Endothelial cell of umbilical vein (primary cell): Measurements from ENCODE around the gene CCN2. TPM values are rescaled to one million over a fixed set of nuclear protein-coding genes. Genes with fewer than 3 reads are reported as not detected.

Source experiments
- BruUV-seq: library from RNA; stranded (reverse); fragments of 400-500 nt; replicated peaks from 2 replicates; lab custom pipeline; 2021; lab: Mats Ljungman, UMichigan
- CTCF ChIA-PET: fragments of 300-600, 350-600 bp; sonication (Branson Sonifier 250); formaldehyde crosslinking; loops from one replicate; lab custom pipeline; 2021; ENCODE audit warnings: antibody characterized with exemption, inconsistent platforms; lab: Charles Lee
- POLR2A ChIA-PET: fragments of 300-600, 350-600 bp; sonication (Branson Sonifier 250); formaldehyde crosslinking; loops from one replicate; lab custom pipeline; 2021; ENCODE audit warnings: antibody characterized with exemption, inconsistent platforms; lab: Charles Lee
- DNase-seq: peaks from one replicate; pipeline ENCODE4 v3.0.0-alpha.2; 2011; ENCODE audit warnings: low read depth, low spot score
- FAIRE-seq: peaks from 2 replicates; lab custom pipeline; 2011; peaks lifted over from hg19 to GRCh38; lab: Jason Lieb, UNC
- H2AFZ ChIP-seq: 2 replicates; pipeline ENCODE4 v1.6.0; 2012; ENCODE audit warnings: low read depth, low read length, control low read depth, inconsistent platforms
- H3K27ac ChIP-seq: 2 replicates; pipeline ENCODE4 v1.5.1; 2011; ENCODE audit warnings: low read depth, mild to moderate bottlenecking, control low read depth, low read length, moderate library complexity; ENCODE audit not compliant: insufficient read depth
- H3K27me3 ChIP-seq, 2 experiments: 2 replicates each; pipeline versions ENCODE4 v1.6.0 to v1.6.1; 2011; ENCODE audit warnings: low read length in 2 of 2, mixed read lengths in 1 of 2; ENCODE audit not compliant: control insufficient read depth in 2 of 2, insufficient read depth in 2 of 2
- H3K36me3 ChIP-seq, 2 experiments: 2 replicates in 1 of 2; 3 replicates in 1 of 2; pipeline ENCODE4 v1.5.1; 2011; ENCODE audit warnings: low read length in 2 of 2, mild to moderate bottlenecking in 1 of 2, moderate library complexity in 1 of 2; ENCODE audit not compliant: control insufficient read depth in 2 of 2, insufficient read depth in 2 of 2; ENCODE audit errors: extremely low read depth in 1 of 2
- H3K4me1 ChIP-seq: 3 replicates; pipeline ENCODE4 v1.5.1; 2011; ENCODE audit warnings: mild to moderate bottlenecking, low read length; ENCODE audit not compliant: control insufficient read depth, insufficient read depth; ENCODE audit errors: extremely low read depth
- H3K4me2 ChIP-seq: 2 replicates; pipeline ENCODE4 v1.6.1; 2011; ENCODE audit warnings: low read length, control low read depth, mixed read lengths; ENCODE audit not compliant: insufficient read depth
- H3K4me3 ChIP-seq, 3 experiments: fragments of 200-600 bp in 1 of 3; sonication (generic), shearing (Covaris generic) in 1 of 3; replicated peaks in 1 of 3; 2 replicates each; pipeline ENCODE4 v1.5.1; 2011 to 2016; ENCODE audit warnings: control low read depth in 3 of 3, low read length in 3 of 3, mild to moderate bottlenecking in 2 of 3, inconsistent platforms in 1 of 3, low read depth in 1 of 3, moderate library complexity in 1 of 3; ENCODE audit not compliant: insufficient read depth in 1 of 3
- H3K79me2 ChIP-seq: 2 replicates; pipeline ENCODE4 v1.6.0; 2012; ENCODE audit warnings: low read length, inconsistent platforms; ENCODE audit not compliant: control insufficient read depth, insufficient read depth
- H3K9ac ChIP-seq: replicated peaks from 2 replicates; pipeline ENCODE3; 2011; ENCODE audit warnings: low read length, control low read depth; ENCODE audit not compliant: insufficient read depth; ENCODE audit errors: extremely low read depth
- H3K9me1 ChIP-seq: replicated peaks from 3 replicates; pipeline ENCODE4 v1.6.0; 2011; ENCODE audit warnings: mild to moderate bottlenecking, low read length; ENCODE audit not compliant: control insufficient read depth, insufficient read depth; ENCODE audit errors: extremely low read depth
- H3K9me3 ChIP-seq: replicated peaks from 2 replicates; pipeline ENCODE4 v1.5.1; 2012; ENCODE audit warnings: low read length, inconsistent platforms; ENCODE audit not compliant: control insufficient read depth, insufficient read depth
- H4K20me1 ChIP-seq: replicated peaks from 2 replicates; pipeline ENCODE3; 2011; ENCODE audit warnings: mild to moderate bottlenecking, low read length; ENCODE audit not compliant: control insufficient read depth, insufficient read depth; ENCODE audit errors: extremely low read depth
- CTCF ChIP-seq, 2 donors: IDR thresholded peaks; 1 replicate in 1 of 2; 2 replicates in 1 of 2; pipeline ENCODE4 v1.5.1; 2011; ENCODE audit warnings: low read length in 2 of 2, mild to moderate bottlenecking in 2 of 2, moderate library complexity in 2 of 2, control low read depth in 1 of 2, inconsistent platforms in 1 of 2, low read depth in 1 of 2; ENCODE audit not compliant: insufficient read depth in 1 of 2; ENCODE audit errors: extremely low read depth in 1 of 2
- EZH2 ChIP-seq: IDR thresholded peaks from 2 replicates; pipeline ENCODE4 v1.6.1; 2012; ENCODE audit warnings: borderline replicate concordance, low read depth, mild to moderate bottlenecking, moderate library complexity, low read length, inconsistent platforms; ENCODE audit not compliant: severe bottlenecking
- GATA2 ChIP-seq: IDR thresholded peaks from 2 replicates; pipeline ENCODE4 v1.7.0; 2011; ENCODE audit warnings: low read depth, mild to moderate bottlenecking, moderate library complexity, mixed read lengths, low read length; ENCODE audit not compliant: insufficient read length, insufficient read depth
- JUN ChIP-seq: IDR thresholded peaks from 2 replicates; pipeline ENCODE4 v1.6.1; 2011; ENCODE audit warnings: borderline replicate concordance, low read depth; ENCODE audit not compliant: insufficient read length, insufficient read depth
- MYC ChIP-seq: IDR thresholded peaks from one replicate; pipeline ENCODE4 v1.6.1; 2011; ENCODE audit warnings: mild to moderate bottlenecking, low read depth, low read length
- POLR2A ChIP-seq: IDR thresholded peaks from 2 replicates; pipeline ENCODE4 v1.6.1; 2012; ENCODE audit warnings: low read depth, mild to moderate bottlenecking, control low read depth, low read length
- POLR2AphosphoS5 ChIP-seq: IDR thresholded peaks from 2 replicates; pipeline ENCODE4 v1.6.1; 2012; ENCODE audit warnings: low read depth, mild to moderate bottlenecking, control low read depth, low read length, moderate library complexity; ENCODE audit not compliant: insufficient read depth
- dilution Hi-C: fragments of 300-500 bp; cut with MboI; formaldehyde crosslinking; loops from one replicate; pipeline ENCODE4 v1.15.0; 2019; ENCODE audit warnings: low sequenced_read_pairs; ENCODE audit not compliant: extremely low pct_ligation_motif_present
- intact Hi-C: fragments of 100-400 bp; cut with micrococcal nuclease; formaldehyde crosslinking; loops from one replicate; pipeline ENCODE4 v1.10.0; 2022
- polyA plus RNA-seq, 4 experiments: library from polyadenylated mRNA; depleted of rRNA in 3 of 4; stranded (reverse) in 3 of 4; unstranded in 1 of 4; fragments of >200 nt; gene quantifications; 2 replicates each; pipeline versions ENCODE4 v1.2.1 to v1.2.3, GENCODE V29; 2011 to 2012; ENCODE audit warnings: missing spikeins in 1 of 4
- total RNA-seq: library from RNA; stranded (reverse); gene quantifications from 2 replicates; pipeline ENCODE4 v1.2.3, GENCODE V29; 2021
- TF ChIP-seq, protein P1 (sequence below): IDR thresholded peaks from 2 replicates; pipeline ENCODE4 v1.6.1; 2011; ENCODE audit not compliant: insufficient read depth, insufficient read length

CCN2 gene
- total and polyA plus RNA-seq, 2 donors (not counting 3 experiments of a cell fraction or from before 2014, with no cell fraction given) = 1,926 to 2,488 TPM

GRCh38 chr6:131968656-131969055 lies 17.5 kb upstream of the CCN2 start:
- Histone ChIP-seq H2AFZ (no peak overlapping the region), H3K9ac (no peak overlapping the region), H3K79me2 (no peaks in the 10 kb centered on the region), H3K4me3 (no peak overlapping the region), H3K27me3 (no peaks in the 10 kb centered on the region), H3K36me3 (no peaks in the 10 kb centered on the region), H3K27ac (no peak overlapping the region), H3K4me2 (no peak overlapping the region), H3K4me1 (no peaks in the 10 kb centered on the region), H4K20me1 (no peaks in the 10 kb centered on the region), H3K9me1 (no peaks in the 10 kb centered on the region), H3K9me3 (no peaks in the 10 kb centered on the region)
- no TSS peak for BruUV-seq
- ChIA-PET POLR2A (no interaction called here), CTCF (no interaction called here)
- no peak for FAIRE-seq
- intact Hi-C loops = no loop called here
- DNase-seq = no peak
- dilution Hi-C loops = no loop called here
- TF ChIP-seq MYC = no peak
- no peak for TF ChIP-seq JUN
- no peak for TF ChIP-seq POLR2A

DNA sequence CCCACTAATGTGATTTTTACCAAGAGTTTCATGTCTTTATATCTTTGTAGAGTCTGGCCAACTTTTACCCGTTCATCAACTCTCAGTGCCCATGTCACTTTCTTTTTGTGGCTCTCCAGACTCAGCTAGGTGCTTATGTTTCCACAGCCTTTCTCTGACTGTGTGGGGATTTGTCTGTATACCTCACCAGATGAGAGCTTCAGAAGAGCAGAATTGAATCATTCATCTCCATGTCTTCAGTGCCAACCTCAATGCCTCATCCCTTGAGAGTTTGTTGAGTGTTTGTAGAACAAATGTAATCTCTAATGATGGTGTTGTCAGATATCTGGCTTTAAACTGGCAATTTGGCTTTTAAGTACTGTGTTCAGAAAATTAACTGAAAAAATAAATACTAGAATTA lies 16.8 kb upstream of the CCN2 start:
- H3K4me3 ChIP-seq = no peak overlapping the region
- no peak overlapping the region for H3K9ac ChIP-seq
- H3K4me1 ChIP-seq = no peaks in the 10 kb centered on the region
- intact Hi-C loops (no loop called here), dilution Hi-C loops (no loop called here)
- H3K36me3 ChIP-seq = no peaks in the 10 kb centered on the region
- ChIA-PET POLR2A (no interaction called here), CTCF (no interaction called here)
- H3K27ac ChIP-seq = no peak overlapping the region
- DNase-seq = no peak
- no peaks in the 10 kb centered on the region for H4K20me1 ChIP-seq
- no peaks in the 10 kb centered on the region for H3K79me2 ChIP-seq
- no peak overlapping the region for H2AFZ ChIP-seq
- FAIRE-seq = no peak
- no peaks in the 10 kb centered on the region for H3K9me1 ChIP-seq
- no peaks in the 10 kb centered on the region for H3K27me3 ChIP-seq
- no peak overlapping the region for H3K4me2 ChIP-seq
- BruUV-seq = no TSS peak
- H3K9me3 ChIP-seq = no peaks in the 10 kb centered on the region
- TF ChIP-seq GATA2 (no peak), JUN (no peak), POLR2AphosphoS5 (no peak), EZH2 (no peak), POLR2A (no peak), CTCF (IDR thresholded peaks at IDR 0.05; ENCODE audit: extremely low read depth in 1 of 2, insufficient read depth in 1 of 2, low read depth in 1 of 2, low read length in 2 of 2) (no peak), MYC (no peak)
- TF ChIP-seq, protein P1, sequence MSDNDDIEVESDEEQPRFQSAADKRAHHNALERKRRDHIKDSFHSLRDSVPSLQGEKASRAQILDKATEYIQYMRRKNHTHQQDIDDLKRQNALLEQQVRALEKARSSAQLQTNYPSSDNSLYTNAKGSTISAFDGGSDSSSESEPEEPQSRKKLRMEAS = no peak
